ENCODE data around the gene SUCLA2. TPM values are rescaled to one million over a fixed set of nuclear protein-coding genes. Genes with fewer than 3 reads are reported as not detected.

SUCLA2 gene
- total RNA-seq, 1 experiment from 2014 or later = 45.2 TPM

GRCh38 chr13:47903836-47904235 lies 97.2 kb downstream of the SUCLA2 start:
- no peak for DNase-seq (ENCODE audit: low spot score)

GRCh38 chr13:47901441-47901840 lies 99.6 kb downstream of the SUCLA2 start:
- DNase-seq (ENCODE audit: low spot score) = no peak

GRCh38 chr13:47898080-47898479 lies 103.0 kb downstream of the SUCLA2 start:
- DNase-seq (ENCODE audit: low spot score) = no peak

GRCh38 chr13:47897411-47898050 lies 103.5 kb downstream of the SUCLA2 start:
- peak; percentile 15 for DNase-seq (ENCODE audit: low spot score)

GRCh38 chr13:47896546-47896945 lies 104.5 kb downstream of the SUCLA2 start:
- no peak for DNase-seq (ENCODE audit: low spot score)

GRCh38 chr13:47896111-47896510 lies 105.0 kb downstream of the SUCLA2 start:
- DNase-seq (ENCODE audit: low spot score) = no peak

GRCh38 chr13:47893527-47893926 lies 107.5 kb downstream of the SUCLA2 start:
- DNase-seq (ENCODE audit: low spot score) = no peak

Other genes with a start within 250 kb of the SUCLA2 start
- gene NUDT15, start 36.5 kb upstream of the SUCLA2 start, total RNA-seq (2014; rRNA removed; shearing (Covaris generic)) = 19.7 and 27.3 TPM in 2 replicates
- gene MED4, start 93.8 kb upstream of the SUCLA2 start, total RNA-seq (2014; rRNA removed; shearing (Covaris generic)) = 27.1 and 27.7 TPM in 2 replicates
- gene ITM2B, start 231.9 kb upstream of the SUCLA2 start, total RNA-seq (2014; rRNA removed; shearing (Covaris generic)) = 141 and 211 TPM in 2 replicates

Measured in H4 (cell line).